NCI-H1930 (cell line): Measurements from ENCODE around the gene PRKG1.
"Not testable (repeated sequence)": the region's sequence is repeated elsewhere in the genome, so short reads cannot be mapped to it uniquely, and the experiment has no call there.

Experiments used
- DNase-seq, 2 experiments: peaks; one replicate each; lab custom pipeline; 2025; lab: John Stamatoyannopoulos, UW

PRKG1 gene

GRCh38 chr10:52217531-52217930 is 1143.2 kb downstream of the PRKG1 start:
- DNase-seq: no peak

DNA sequence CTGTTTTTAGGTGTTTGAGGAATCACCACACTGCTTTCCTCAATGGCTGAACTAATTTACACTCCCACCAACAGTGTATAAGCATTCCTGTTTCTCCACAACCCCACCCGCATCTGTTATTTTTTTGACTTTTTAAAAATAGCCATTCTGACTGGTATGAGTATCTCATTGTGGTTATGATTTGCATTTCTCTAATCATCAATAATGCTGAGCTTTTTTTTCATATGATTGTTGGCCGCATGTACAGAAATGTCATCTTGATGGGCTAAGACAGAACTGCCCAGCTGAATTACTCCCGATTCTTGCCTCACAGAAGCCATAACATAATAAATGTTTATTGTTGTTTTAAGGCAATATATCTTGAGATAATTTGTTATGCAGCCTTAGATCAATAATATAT is 1146.7 kb downstream of the PRKG1 start:
- no peak for DNase-seq

GRCh38 chr10:52221923-52222322 is 1147.6 kb downstream of the PRKG1 start:
- DNase-seq: no peak

GRCh38 chr10:52226197-52226847 is 1152.0 kb downstream of the PRKG1 start:
- no peak for DNase-seq

DNA sequence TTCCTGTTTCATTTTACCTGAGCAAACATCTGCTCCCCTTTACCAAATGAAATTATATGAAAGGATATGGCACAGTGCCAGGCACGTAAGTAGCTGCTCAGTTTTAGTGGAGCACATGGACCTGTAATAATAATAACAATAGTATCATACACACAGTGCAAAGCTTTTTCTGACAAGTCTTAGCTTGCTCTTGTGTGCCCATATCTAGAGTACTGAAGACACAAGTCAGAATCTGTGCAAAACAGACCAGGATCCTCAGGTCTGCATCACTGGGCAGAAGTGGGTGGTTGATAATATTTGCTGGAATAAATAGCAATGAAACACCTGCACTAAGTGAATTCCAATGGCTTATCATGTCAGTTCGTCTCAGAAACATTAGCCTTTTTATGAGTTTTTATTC is 1154.3 kb downstream of the PRKG1 start:
- DNase-seq: no peak

- DNase-seq: no peak
Measured at GRCh38 chr10:52229291-52229931, 1155.1 kb downstream of the PRKG1 start.

GRCh38 chr10:52232561-52233350 is 1158.5 kb downstream of the PRKG1 start:
- DNase-seq: no peak

DNA sequence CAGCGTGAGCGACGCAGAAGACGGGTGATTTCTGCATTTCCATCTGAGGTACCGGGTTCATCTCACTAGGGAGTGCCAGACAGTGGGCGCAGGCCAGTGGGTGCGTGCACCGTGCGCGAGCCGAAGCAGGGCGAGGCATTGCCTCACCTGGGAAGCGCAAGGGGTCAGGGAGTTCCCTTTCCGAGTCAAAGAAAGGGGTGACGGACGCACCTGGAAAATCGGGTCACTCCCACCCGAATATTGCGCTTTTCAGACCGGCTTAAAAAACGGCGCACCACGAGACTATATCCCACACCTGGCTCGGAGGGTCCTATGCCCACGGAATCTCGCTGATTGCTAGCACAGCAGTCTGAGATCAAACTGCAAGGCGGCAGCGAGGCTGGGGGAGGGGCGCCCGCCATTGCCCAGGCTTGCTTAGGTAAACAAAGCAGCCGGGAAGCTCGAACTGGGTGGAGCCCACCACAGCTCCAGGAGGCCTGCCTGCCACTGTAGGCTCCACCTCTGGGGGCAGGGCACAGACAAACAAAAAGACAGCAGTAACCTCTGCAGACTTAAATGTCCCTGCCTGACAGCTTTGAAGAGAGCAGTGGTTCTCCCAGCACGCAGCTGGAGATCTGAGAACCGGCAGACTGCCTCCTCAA is 1159.2 kb downstream of the PRKG1 start:
- not testable (repeated sequence) for DNase-seq

DNA sequence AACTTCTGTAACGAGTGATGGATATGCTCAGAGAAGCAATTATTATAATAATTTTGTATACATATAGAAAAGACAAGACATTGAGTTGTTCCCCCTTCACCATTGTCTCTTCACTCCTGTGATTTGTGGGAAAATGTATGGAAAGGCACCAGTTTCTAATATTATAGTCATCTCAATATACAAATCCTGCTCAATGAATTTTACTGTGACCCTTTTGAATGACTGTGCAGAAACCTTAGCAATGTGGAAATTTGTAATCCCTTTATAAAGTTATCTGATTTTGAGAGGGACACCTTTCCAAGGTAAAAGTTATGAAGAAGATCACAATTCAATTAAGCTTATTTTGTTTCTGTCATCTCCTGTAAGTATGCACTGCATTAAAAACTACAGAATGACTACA is 1165.5 kb downstream of the PRKG1 start:
- no peak for DNase-seq

GRCh38 chr10:52245547-52245946 is 1171.3 kb downstream of the PRKG1 start:
- DNase-seq: no peak

DNA sequence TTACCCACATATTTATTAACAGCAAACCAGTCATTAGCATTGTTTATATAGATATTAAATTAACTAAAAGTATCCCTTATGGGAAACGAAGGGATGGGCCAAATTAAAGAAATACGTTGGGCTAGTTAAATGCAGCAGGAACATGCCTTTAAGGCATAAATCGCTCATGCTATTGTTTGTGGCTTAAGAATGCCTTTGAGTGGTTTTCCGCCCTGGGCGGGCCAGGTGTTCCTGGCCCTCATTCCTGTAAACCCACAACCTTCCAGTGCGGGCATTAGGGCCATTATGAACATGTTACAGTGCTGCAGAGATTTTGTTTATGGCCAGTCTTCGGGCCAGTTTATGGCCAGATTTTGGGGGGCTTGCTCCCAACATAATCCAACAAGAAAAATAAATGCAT is 1173.6 kb downstream of the PRKG1 start:
- DNase-seq: not testable (repeated sequence)

GRCh38 chr10:52248697-52249306 is 1174.5 kb downstream of the PRKG1 start:
- DNase-seq: no peak

DNA sequence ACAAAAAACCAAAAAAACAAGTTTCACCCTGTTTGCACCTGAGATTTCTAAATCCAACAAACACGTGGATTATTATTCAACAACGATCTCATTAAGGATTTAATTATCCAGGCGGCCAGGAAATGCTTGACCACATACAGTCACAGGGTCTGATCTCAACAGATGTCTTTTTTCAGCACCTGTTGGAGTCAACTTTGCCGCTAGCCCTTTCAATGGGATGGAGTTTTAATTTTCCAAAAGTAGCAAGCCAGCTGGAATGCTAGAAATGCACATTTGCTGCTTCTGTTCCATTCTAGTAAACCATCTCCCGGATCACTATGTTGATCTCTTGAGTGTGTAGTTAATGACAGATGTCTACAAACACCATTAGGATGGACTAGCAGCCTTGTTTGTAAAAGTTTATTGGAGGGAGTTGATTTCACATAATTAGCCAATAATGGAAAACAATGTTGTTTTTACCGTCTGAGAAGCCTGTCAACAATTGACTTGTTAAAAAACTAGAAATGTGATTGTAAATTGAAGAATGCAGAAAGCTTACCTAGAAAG is 1175.6 kb downstream of the PRKG1 start:
- DNase-seq: no peak

DNA sequence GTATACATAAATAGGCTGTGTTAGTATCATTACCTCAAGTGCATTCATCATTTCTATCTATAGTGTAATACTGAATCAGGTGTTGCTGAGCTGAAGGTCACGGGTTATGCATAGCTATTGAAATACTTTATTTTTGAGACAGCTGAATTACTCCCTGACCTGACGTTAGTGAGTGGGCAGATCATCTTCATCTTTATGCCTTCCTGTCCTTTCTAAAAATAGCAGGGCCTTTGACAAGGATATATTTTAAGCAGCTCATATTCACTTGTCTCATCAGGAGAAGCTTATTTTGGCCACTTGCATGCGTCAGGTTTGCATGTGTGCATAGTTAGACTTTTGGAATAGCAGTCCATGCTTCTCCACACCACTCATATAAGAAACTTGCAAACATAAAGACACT is 1176.2 kb downstream of the PRKG1 start:
- DNase-seq: no peak

DNA sequence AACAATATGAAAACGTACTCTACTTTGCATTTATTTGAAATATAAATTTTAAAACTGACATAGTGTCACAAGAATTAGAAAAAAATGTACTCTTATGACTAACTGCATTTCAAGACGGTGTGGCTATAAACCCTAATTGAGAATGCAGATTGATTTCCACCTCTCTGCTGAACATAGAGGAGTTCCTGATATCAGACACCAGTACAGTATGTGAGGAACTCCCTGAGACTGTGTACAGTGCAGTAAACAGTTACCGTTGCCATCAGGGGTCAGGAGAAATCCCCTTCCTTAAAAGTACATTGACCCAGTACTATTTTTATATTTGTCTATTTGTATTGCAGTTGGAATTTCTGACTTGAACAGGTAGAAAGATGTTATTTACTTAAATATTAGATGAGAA is 1178.0 kb downstream of the PRKG1 start:
- DNase-seq: no peak

- no peak for DNase-seq
Measured at GRCh38 chr10:52256832-52257691, 1182.8 kb downstream of the PRKG1 start.

GRCh38 chr10:52257692-52258075 is 1183.4 kb downstream of the PRKG1 start:
- no peak for DNase-seq

GRCh38 chr10:52258799-52259425 is 1184.6 kb downstream of the PRKG1 start:
- no peak for DNase-seq

- DNase-seq: no peak
Measured at GRCh38 chr10:52259426-52259812, 1185.1 kb downstream of the PRKG1 start.

DNA sequence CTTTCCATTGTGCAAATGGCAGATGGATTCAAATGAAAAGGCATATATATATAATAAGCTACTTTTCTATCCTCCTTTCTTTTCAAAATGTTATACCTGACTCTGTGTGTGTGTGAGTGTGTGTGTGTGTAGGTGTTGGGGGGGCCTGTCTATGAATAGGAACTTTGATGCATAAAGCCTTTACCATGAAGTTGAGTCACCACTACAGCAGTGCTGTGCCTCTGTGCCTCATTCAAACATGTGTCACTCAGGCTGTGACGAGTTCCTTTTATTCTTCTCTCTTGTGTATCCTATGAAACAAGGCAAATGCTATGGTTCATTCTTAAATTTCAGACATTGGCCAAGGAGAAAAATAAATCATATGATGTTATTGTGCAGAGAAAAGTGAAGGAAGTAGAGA is 1187.1 kb downstream of the PRKG1 start:
- DNase-seq: no peak
